Measurements from ENCODE around the gene PHIP. TPM values are rescaled to one million over a fixed set of nuclear protein-coding genes. Genes with fewer than 3 reads are reported as not detected.
A peak's percentile ranks its signal among the peaks of the same experiment; 100 is the strongest.

The PHIP gene
- total and polyA plus RNA-seq, 9 of the 15 experiments (the other 6 are each of a cell fraction or from before 2014, with no cell fraction given), result 8.1 to 36.3 (median 16.5) TPM

GRCh38 chr6:79076782-79077641 lies 1.0 kb downstream of the PHIP start (continued):
- TF ChIP-seq FOXP4 (CRISPR knock-in tag; IDR thresholded peaks at IDR 0.05; ENCODE audit: borderline replicate concordance), result no peak
- TF ChIP-seq RREB1 (CRISPR knock-in tag; IDR thresholded peaks at IDR 0.05), result no peak
- no peak for TF ChIP-seq SP2 (IDR thresholded peaks at IDR 0.05; ENCODE audit: extremely low read depth, low read depth, low read length, poor library complexity, severe bottlenecking)
- TF ChIP-seq GATA2 (CRISPR knock-in tag; IDR thresholded peaks at IDR 0.05), result no peak
- no peak for TF ChIP-seq LARP7 (IDR thresholded peaks at IDR 0.05)
- peak; percentile 34 for TF ChIP-seq HNRNPLL (IDR thresholded peaks at IDR 0.05; ENCODE audit: low read depth, low read length, poor library complexity, severe bottlenecking)
- no peak for TF ChIP-seq GATAD2A (IDR thresholded peaks at IDR 0.05)
- no peak for TF ChIP-seq SIN3B (IDR thresholded peaks at IDR 0.05; ENCODE audit: low read depth)
- no peak for TF ChIP-seq MECOM (CRISPR knock-in tag; IDR thresholded peaks at IDR 0.05)
- TF ChIP-seq ZC3H8 (IDR thresholded peaks at IDR 0.05), result no peak
- no peak; the same call in 1 of the 2 replicates for TF ChIP-seq JUND (IDR thresholded peaks at IDR 0.05; ENCODE audit: borderline replicate concordance, low read depth, low read length)
- TF ChIP-seq JUND (tag; IDR thresholded peaks at IDR 0.05; ENCODE audit: borderline replicate concordance, low read depth, low read length), result no peak
- no peak for TF ChIP-seq STAT5A (IDR thresholded peaks at IDR 0.05; ENCODE audit: borderline replicate concordance, low read length)
- TF ChIP-seq ERF (CRISPR knock-in tag; IDR thresholded peaks at IDR 0.05), result peak; percentile 66; the same call in 1 of the 2 replicates
- TF ChIP-seq MITF (IDR thresholded peaks at IDR 0.05), result no peak
- TF ChIP-seq ZFX (CRISPR knock-in tag; IDR thresholded peaks at IDR 0.05), result peak; percentile 55
- TF ChIP-seq HCFC1 (IDR thresholded peaks at IDR 0.05; ENCODE audit: low read depth, low read length), result no peak; the same call in 1 of the 2 replicates
- TF ChIP-seq, protein P1, sequence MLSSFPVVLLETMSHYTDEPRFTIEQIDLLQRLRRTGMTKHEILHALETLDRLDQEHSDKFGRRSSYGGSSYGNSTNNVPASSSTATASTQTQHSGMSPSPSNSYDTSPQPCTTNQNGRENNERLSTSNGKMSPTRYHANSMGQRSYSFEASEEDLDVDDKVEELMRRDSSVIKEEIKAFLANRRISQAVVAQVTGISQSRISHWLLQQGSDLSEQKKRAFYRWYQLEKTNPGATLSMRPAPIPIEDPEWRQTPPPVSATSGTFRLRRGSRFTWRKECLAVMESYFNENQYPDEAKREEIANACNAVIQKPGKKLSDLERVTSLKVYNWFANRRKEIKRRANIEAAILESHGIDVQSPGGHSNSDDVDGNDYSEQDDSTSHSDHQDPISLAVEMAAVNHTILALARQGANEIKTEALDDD (IDR thresholded peaks at IDR 0.05), result no peak
- no peak for TF ChIP-seq CAMTA2 (CRISPR knock-in tag; conservative IDR thresholded peaks at IDR 0.05)

All from K562 (cell line).